DND-41 (cell line): ENCODE measurements around the gene CLCN2.

ENCODE experiments used
- EZH2 ChIP-seq: IDR thresholded peaks from 3 replicates; pipeline ENCODE4 v1.6.1; 2012; ENCODE audit warnings: borderline replicate concordance, low read depth, mild to moderate bottlenecking, moderate library complexity, low read length, inconsistent platforms; ENCODE audit not compliant: severe bottlenecking
- TF ChIP-seq, protein P1 (sequence below): IDR thresholded peaks from 2 replicates; pipeline ENCODE4 v1.5.1; 2012; ENCODE audit warnings: borderline replicate concordance, low read length, moderate library complexity, mild to moderate bottlenecking; ENCODE audit not compliant: poor library complexity, severe bottlenecking; ENCODE audit errors: extremely low read depth

DNA sequence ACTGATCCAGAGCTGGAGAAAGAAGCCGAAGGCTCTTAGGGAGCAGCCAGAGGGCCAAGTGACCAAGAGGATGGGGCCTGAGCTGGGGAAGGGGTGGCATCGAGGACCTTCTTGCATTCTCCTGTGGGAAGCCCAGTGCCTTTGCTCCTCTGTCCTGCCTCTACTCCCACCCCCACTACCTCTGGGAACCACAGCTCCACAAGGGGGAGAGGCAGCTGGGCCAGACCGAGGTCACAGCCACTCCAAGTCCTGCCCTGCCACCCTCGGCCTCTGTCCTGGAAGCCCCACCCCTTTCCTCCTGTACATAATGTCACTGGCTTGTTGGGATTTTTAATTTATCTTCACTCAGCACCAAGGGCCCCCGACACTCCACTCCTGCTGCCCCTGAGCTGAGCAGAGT lies 28.0 kb upstream of the CLCN2 start:
- TF ChIP-seq, protein P1, sequence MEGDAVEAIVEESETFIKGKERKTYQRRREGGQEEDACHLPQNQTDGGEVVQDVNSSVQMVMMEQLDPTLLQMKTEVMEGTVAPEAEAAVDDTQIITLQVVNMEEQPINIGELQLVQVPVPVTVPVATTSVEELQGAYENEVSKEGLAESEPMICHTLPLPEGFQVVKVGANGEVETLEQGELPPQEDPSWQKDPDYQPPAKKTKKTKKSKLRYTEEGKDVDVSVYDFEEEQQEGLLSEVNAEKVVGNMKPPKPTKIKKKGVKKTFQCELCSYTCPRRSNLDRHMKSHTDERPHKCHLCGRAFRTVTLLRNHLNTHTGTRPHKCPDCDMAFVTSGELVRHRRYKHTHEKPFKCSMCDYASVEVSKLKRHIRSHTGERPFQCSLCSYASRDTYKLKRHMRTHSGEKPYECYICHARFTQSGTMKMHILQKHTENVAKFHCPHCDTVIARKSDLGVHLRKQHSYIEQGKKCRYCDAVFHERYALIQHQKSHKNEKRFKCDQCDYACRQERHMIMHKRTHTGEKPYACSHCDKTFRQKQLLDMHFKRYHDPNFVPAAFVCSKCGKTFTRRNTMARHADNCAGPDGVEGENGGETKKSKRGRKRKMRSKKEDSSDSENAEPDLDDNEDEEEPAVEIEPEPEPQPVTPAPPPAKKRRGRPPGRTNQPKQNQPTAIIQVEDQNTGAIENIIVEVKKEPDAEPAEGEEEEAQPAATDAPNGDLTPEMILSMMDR, result no peak
- TF ChIP-seq EZH2, result no peak
